Gastrocnemius medialis (tissue), 4 donors: ENCODE results near the gene DAPK1. TPM values are rescaled to one million over a fixed set of nuclear protein-coding genes. Genes with fewer than 3 reads are reported as not detected.
A peak's percentile ranks its signal among the peaks of the same experiment; 100 is the strongest.

Experiments
- ATAC-seq, 2 donors: fragments of 150-250 bp; one replicate each; pipeline ENCODE4 v1.9.1; 2016
- DNase-seq, 2 donors: peaks; one replicate each; pipeline ENCODE4 v3.0.0-alpha.2; 2019
- H3K27ac ChIP-seq, 4 donors: fragments of 200-600 bp; sonication (generic); 1 replicate in 1 of 4; 2 replicates in 3 of 4; pipeline ENCODE4 v1.5.1; 2016 to 2018; ENCODE audit warnings: mild to moderate bottlenecking in 2 of 4, moderate library complexity in 1 of 4
- H3K27me3 ChIP-seq, 3 donors: fragments of 200-600 bp; sonication (generic) in 2 of 3; 1 replicate in 1 of 3; 2 replicates in 2 of 3; pipeline versions ENCODE4 v1.5.1 to v1.6.0; 2016 to 2019; ENCODE audit warnings: mild to moderate bottlenecking in 1 of 3, moderate library complexity in 1 of 3
- H3K36me3 ChIP-seq, 2 donors: fragments of 200-600 bp; sonication (generic) in 1 of 2; one replicate each; pipeline ENCODE4 v1.5.1; 2017 to 2018
- H3K4me1 ChIP-seq, 2 donors: fragments of 200-600 bp; sonication (generic) in 1 of 2; one replicate each; pipeline ENCODE4 v1.5.1; 2016 to 2017; ENCODE audit warnings: mild to moderate bottlenecking in 2 of 2
- H3K4me3 ChIP-seq, 4 donors: fragments of 200-600 bp; sonication (generic) in 3 of 4; 1 replicate in 1 of 4; 2 replicates in 3 of 4; pipeline ENCODE4 v1.5.1; 2016 to 2019; ENCODE audit warnings: mild to moderate bottlenecking in 2 of 4
- H3K9me3 ChIP-seq, 3 donors: fragments of 200-600 bp; sonication (generic) in 2 of 3; 1 replicate in 1 of 3; 2 replicates in 2 of 3; pipeline ENCODE4 v1.5.1; 2016 to 2019
- CTCF ChIP-seq, 5 experiments: fragments of 450-650 bp in 3 of 5; fragments of 200-600 bp in 2 of 5; sonication (generic) in 2 of 5; IDR thresholded peaks in 4 of 5; conservative IDR thresholded peaks in 1 of 5; 1 replicate in 4 of 5; 2 replicates in 1 of 5; pipeline ENCODE4 v1.5.1; 2016 to 2019; ENCODE audit warnings: antibody characterized with exemption in 5 of 5, mild to moderate bottlenecking in 3 of 5, moderate library complexity in 3 of 5
- POLR2A ChIP-seq, 2 donors: fragments of 450-650 bp; IDR thresholded peaks; one replicate each; pipeline ENCODE4 v1.6.1; 2017; ENCODE audit warnings: antibody characterized with exemption in 2 of 2, mild to moderate bottlenecking in 2 of 2, moderate library complexity in 2 of 2
- in situ Hi-C, 4 donors: fragments of 200-750 bp; cut with MboI; loops; one replicate each; pipeline versions ENCODE4 v1.15.0 to v1.8.0; 2017; ENCODE audit warnings: low sequenced_read_pairs in 4 of 4
- intact Hi-C: fragments of 100-400 bp; cut with DNase I; formaldehyde crosslinking; loops from one replicate; pipeline ENCODE4 v1.15.1; 2023; ENCODE audit warnings: low total_unique reads
- total RNA-seq, 4 donors: library from RNA; depleted of rRNA; stranded (reverse); fragments of >200 nt; gene quantifications; one replicate each; pipeline versions ENCODE4 v1.1.0 to v1.2.3, GENCODE V29; 2016

DAPK1 gene
- total RNA-seq, 4 donors from 2014 or later, result 1.2 to 4.3 (median 2.7) TPM

GRCh38 chr9:87491523-87491922 lies 6.1 kb upstream of the DAPK1 start:
- TF ChIP-seq POLR2A (IDR thresholded peaks at IDR 0.05), result no peak
- TF ChIP-seq CTCF (IDR thresholded peaks at IDR 0.05 in 4 of 5, conservative IDR thresholded peaks at IDR 0.05 in 1 of 5), result no peak
- intact Hi-C loops, result no loop called here
- Histone ChIP-seq H3K27me3 (peaks cover 0 to 4% (median 2%) of the 10 kb centered on the region in 3 donors), H3K4me3 (no peak overlapping the region), H3K36me3 (no peaks in the 10 kb centered on the region), H3K4me1 (peaks cover 0 to 9% of the 10 kb centered on the region in 2 donors), H3K27ac (no peak overlapping the region), H3K9me3 (no peaks in the 10 kb centered on the region)
- DNase-seq (no peak), ATAC-seq (no peak)
- in situ Hi-C loops, result no loop called here

GRCh38 chr9:87492642-87493041 lies 5.0 kb upstream of the DAPK1 start:
- Histone ChIP-seq H3K27me3 (peaks cover 0 to 4% (median 2%) of the 10 kb centered on the region in 3 donors), H3K4me3 (no peak overlapping the region), H3K36me3 (no peaks in the 10 kb centered on the region), H3K27ac (no peak overlapping the region), H3K9me3 (no peaks in the 10 kb centered on the region), H3K4me1 (peaks cover 0 to 13% of the 10 kb centered on the region in 2 donors)
- in situ Hi-C loops (no loop called here), intact Hi-C loops (no loop called here)
- ATAC-seq (no peak), DNase-seq (no peak)
- TF ChIP-seq CTCF (IDR thresholded peaks at IDR 0.05 in 4 of 5, conservative IDR thresholded peaks at IDR 0.05 in 1 of 5), result no peak
- TF ChIP-seq POLR2A (IDR thresholded peaks at IDR 0.05), result no peak

GRCh38 chr9:87494970-87495471 lies 2.6 kb upstream of the DAPK1 start:
- in situ Hi-C loops (no loop called here), intact Hi-C loops (loop anchor here (5.0 kb wide), 2 partner anchors 158 to 167 kb away; no protein-coding TSS in a partner anchor)
- Histone ChIP-seq H3K27me3 (peaks cover 0 to 4% (median 2%) of the 10 kb centered on the region in 3 donors), H3K9me3 (no peaks in the 10 kb centered on the region), H3K36me3 (no peaks in the 10 kb centered on the region), H3K4me1 (peaks cover 6 to 13% of the 10 kb centered on the region in 2 donors), H3K4me3 (no peak overlapping the region), H3K27ac (peak overlapping the region in 2 of 4 donors; percentile 13 to 21)
- DNase-seq, result peak in 1 of 2 donors; percentile 32
- no peak for TF ChIP-seq CTCF (IDR thresholded peaks at IDR 0.05 in 4 of 5, conservative IDR thresholded peaks at IDR 0.05 in 1 of 5)
- TF ChIP-seq POLR2A (IDR thresholded peaks at IDR 0.05), result no peak
- peak; percentile 68 to 79 for ATAC-seq

- no peaks in the 10 kb centered on the region for H3K36me3 ChIP-seq
- ATAC-seq (peak in 1 of 2 donors; percentile 6), DNase-seq (no peak)
- peak overlapping the region; percentile 66 to 76 (median 72) for H3K4me3 ChIP-seq
- peaks cover 6 to 14% of the 10 kb centered on the region in 2 donors for H3K4me1 ChIP-seq
- intact Hi-C loops, result loop anchor here (5.0 kb wide), 2 partner anchors 160 to 165 kb away; no protein-coding TSS in a partner anchor
- H3K9me3 ChIP-seq, result no peaks in the 10 kb centered on the region
- peaks cover 0 to 4% (median 2%) of the 10 kb centered on the region in 3 donors for H3K27me3 ChIP-seq
- TF ChIP-seq CTCF (IDR thresholded peaks at IDR 0.05 in 4 of 5, conservative IDR thresholded peaks at IDR 0.05 in 1 of 5) (no peak), POLR2A (IDR thresholded peaks at IDR 0.05) (no peak)
- in situ Hi-C loops, result no loop called here
- H3K27ac ChIP-seq, result peak overlapping the region in 1 of 4 donors; percentile 62
Observed at GRCh38 chr9:87497080-87497603, 525 bp upstream of the DAPK1 start.
